Measurements from ENCODE around the gene SLC14A1.

DNA sequence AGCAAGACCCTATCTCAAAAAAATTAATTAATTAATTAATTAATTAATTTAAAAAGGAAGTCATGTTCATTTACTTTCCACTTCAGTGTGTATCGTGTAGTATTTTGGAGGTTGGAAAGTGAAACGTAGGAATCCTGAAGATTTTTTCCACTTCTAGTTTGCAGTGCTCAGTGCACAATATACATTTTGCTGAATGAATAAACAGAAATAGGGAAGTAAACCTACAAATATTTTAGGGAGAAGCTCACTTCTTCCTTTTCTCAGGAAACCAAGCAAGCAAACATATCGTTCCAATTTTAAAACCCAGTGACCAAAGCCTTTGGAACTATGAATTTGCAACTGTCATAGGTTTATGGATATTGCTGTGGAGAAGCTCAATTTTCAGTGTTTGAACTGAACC, 27.8 kb downstream of the SLC14A1 start:
- TF ChIP-seq YY1 (IDR thresholded peaks at IDR 0.05; ENCODE audit: low read depth) (no peak), CREB1 (IDR thresholded peaks at IDR 0.05; ENCODE audit: low read depth) (no peak), USF1 (IDR thresholded peaks at IDR 0.05) (no peak), FOXM1 (IDR thresholded peaks at IDR 0.05; ENCODE audit: borderline replicate concordance, low read depth) (no peak), TCF12 (IDR thresholded peaks at IDR 0.05; ENCODE audit: low read depth) (no peak), TEAD4 (IDR thresholded peaks at IDR 0.05) (no peak), ZBTB7A (IDR thresholded peaks at IDR 0.05; ENCODE audit: low read depth) (no peak), RAD21 (IDR thresholded peaks at IDR 0.05; ENCODE audit: low read depth) (no peak)
- TF ChIP-seq, protein P1, sequence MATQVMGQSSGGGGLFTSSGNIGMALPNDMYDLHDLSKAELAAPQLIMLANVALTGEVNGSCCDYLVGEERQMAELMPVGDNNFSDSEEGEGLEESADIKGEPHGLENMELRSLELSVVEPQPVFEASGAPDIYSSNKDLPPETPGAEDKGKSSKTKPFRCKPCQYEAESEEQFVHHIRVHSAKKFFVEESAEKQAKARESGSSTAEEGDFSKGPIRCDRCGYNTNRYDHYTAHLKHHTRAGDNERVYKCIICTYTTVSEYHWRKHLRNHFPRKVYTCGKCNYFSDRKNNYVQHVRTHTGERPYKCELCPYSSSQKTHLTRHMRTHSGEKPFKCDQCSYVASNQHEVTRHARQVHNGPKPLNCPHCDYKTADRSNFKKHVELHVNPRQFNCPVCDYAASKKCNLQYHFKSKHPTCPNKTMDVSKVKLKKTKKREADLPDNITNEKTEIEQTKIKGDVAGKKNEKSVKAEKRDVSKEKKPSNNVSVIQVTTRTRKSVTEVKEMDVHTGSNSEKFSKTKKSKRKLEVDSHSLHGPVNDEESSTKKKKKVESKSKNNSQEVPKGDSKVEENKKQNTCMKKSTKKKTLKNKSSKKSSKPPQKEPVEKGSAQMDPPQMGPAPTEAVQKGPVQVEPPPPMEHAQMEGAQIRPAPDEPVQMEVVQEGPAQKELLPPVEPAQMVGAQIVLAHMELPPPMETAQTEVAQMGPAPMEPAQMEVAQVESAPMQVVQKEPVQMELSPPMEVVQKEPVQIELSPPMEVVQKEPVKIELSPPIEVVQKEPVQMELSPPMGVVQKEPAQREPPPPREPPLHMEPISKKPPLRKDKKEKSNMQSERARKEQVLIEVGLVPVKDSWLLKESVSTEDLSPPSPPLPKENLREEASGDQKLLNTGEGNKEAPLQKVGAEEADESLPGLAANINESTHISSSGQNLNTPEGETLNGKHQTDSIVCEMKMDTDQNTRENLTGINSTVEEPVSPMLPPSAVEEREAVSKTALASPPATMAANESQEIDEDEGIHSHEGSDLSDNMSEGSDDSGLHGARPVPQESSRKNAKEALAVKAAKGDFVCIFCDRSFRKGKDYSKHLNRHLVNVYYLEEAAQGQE (IDR thresholded peaks at IDR 0.05; ENCODE audit: low read depth), result no peak
